SIG-M5 treated with dmso at 0.1 percent for 504 hours (cell line): Measurements from ENCODE around the gene EREG.

ENCODE experiments used
- DNase-seq: peaks from one replicate; lab custom pipeline; 2025; ENCODE audit not compliant: unreplicated experiment; lab: John Stamatoyannopoulos, UW

EREG gene

GRCh38 chr4:74423104-74423503 lies 58.2 kb downstream of the EREG start:
- DNase-seq = no peak

- no peak for DNase-seq
These were observed 59.2 kb downstream of the EREG start for GRCh38 chr4:74424111-74424510.

- no peak for DNase-seq
These were observed 61.2 kb downstream of the EREG start for GRCh38 chr4:74426101-74426500.

GRCh38 chr4:74428276-74428675 lies 63.3 kb downstream of the EREG start:
- no peak for DNase-seq

- DNase-seq = no peak
These were observed 66.3 kb downstream of the EREG start for GRCh38 chr4:74431113-74431826.

- DNase-seq = no peak
These were observed 68.1 kb downstream of the EREG start for GRCh38 chr4:74433043-74433442.

GRCh38 chr4:74433541-74434172 lies 68.7 kb downstream of the EREG start:
- DNase-seq = no peak

- no peak for DNase-seq
These were observed 70.4 kb downstream of the EREG start for GRCh38 chr4:74435296-74435695.

GRCh38 chr4:74437866-74438265 lies 72.9 kb downstream of the EREG start:
- DNase-seq = no peak
